SK-N-MC (cell line): Measurements from ENCODE around the gene WRAP73.

Source experiments
- DNase-seq: peaks from one replicate; pipeline ENCODE4 v3.0.0-alpha.2; 2011; ENCODE audit warnings: low read depth, low spot score
- H3K27ac ChIP-seq: fragments of 200-600 bp; sonication (generic); 2 replicates; pipeline ENCODE4 v1.5.1; 2016; ENCODE audit warnings: mixed run types
- H3K36me3 ChIP-seq: fragments of 200-600 bp; sonication (generic); 2 replicates; pipeline ENCODE4 v1.6.1; 2017; ENCODE audit warnings: antibody characterized with exemption, low read length, mixed read lengths; ENCODE audit not compliant: insufficient read depth
- H3K4me3 ChIP-seq: fragments of 200-600 bp; sonication (generic); 2 replicates; pipeline ENCODE4 v1.5.1; 2016
- H3K9ac ChIP-seq: fragments of 200-600 bp; sonication (generic); 2 replicates; pipeline ENCODE4 v1.8.0; 2017; ENCODE audit warnings: mixed run types, mixed read lengths; ENCODE audit not compliant: insufficient read length
- H3K9me3 ChIP-seq: fragments of 200-600 bp; sonication (generic); 2 replicates; pipeline ENCODE4 v1.6.1; 2017; ENCODE audit warnings: low read depth, mild to moderate bottlenecking, antibody characterized with exemption, low read length, moderate library complexity, mixed read lengths
- EZH2 ChIP-seq: fragments of 200-600 bp; sonication (generic); IDR thresholded peaks from one replicate; pipeline ENCODE4 v1.6.1; 2017; ENCODE audit warnings: antibody characterized with exemption
- FOXP2 ChIP-seq: optimal IDR thresholded peaks from 2 replicates; pipeline ENCODE3; 2011; ENCODE audit warnings: mild to moderate bottlenecking, moderate library complexity; ENCODE audit not compliant: insufficient read depth; ENCODE audit errors: extremely low read length, control extremely low read depth
- POLR2AphosphoS5 ChIP-seq: IDR thresholded peaks from 2 replicates; pipeline ENCODE4 v1.6.1; 2012; ENCODE audit warnings: mild to moderate bottlenecking, low read depth, low read length, borderline replicate concordance

WRAP73 gene

DNA sequence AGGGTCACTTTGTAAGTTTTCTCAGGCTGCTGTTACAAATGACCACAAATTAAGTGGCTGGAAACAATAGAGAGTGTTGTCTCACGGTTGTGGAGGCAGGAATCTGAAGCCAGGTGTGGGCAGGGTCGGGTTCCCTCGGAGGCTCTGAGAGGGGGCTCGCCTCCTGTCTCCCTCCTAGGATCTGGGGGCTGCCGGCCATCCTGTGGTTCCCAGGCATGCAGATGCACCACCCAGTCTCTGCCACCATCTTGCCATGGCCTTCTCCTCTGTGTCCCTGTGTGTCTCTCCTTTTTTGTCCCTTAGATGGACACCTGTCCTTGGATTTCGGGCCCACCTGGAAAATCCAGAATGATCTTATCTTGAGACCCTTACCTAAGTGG lies 7.2 kb upstream of the WRAP73 start:
- Histone ChIP-seq H3K9me3 (no peaks in the 10 kb centered on the region), H3K36me3 (no peaks in the 10 kb centered on the region), H3K9ac (no peak overlapping the region), H3K27ac (no peak overlapping the region), H3K4me3 (no peak overlapping the region)
- TF ChIP-seq FOXP2: no peak
- no peak for TF ChIP-seq EZH2
- TF ChIP-seq POLR2AphosphoS5: no peak
- no peak for DNase-seq

GRCh38 chr1:3656450-3657095 lies 6.7 kb upstream of the WRAP73 start:
- TF ChIP-seq EZH2 (no peak), POLR2AphosphoS5 (no peak), FOXP2 (no peak)

DNA sequence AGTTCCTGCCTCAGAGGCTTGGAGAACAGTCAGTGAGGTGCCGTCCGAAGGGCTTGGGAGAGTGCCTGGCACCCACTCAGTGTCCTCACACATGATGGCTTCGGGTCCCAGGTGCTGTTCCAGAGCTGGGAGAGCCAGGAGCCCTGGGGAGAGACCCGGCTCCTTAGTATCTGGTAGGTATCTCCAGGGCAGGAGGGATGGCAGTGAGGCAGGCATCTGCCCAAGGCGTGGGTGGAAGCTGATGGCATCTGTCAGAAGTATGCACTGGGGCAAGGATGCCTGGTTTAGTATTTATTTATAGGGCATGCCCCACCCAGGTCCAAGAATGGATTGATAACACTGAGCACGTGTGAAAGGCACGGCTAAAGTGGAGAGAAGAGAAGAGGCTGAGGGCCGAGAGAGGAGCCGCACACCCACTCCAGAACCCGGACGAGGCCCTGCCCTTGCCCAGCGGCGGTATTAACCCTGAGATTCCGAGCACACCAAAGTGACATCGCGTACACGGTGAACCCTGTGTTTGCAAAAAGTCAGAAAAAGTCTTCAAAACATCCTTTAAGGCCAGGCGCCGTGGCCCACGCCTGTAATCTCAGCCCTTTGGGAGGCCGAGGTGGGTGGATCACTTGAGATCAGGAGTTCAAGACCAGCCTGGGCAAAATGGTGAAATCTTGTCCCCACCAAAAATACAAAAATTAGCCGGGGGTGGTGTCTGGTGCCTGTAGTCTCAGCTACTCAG lies 4.8 kb upstream of the WRAP73 start:
- Histone ChIP-seq H3K27ac (no peak overlapping the region), H3K9me3 (no peaks in the 10 kb centered on the region), H3K9ac (no peak overlapping the region), H3K4me3 (no peak overlapping the region), H3K36me3 (no peaks in the 10 kb centered on the region)
- TF ChIP-seq FOXP2 (no peak), POLR2AphosphoS5 (no peak)
- no peak for DNase-seq

More at GRCh38 chr1:3656450-3657095, 6.7 kb upstream of the WRAP73 start:
- H3K4me3 ChIP-seq: no peak overlapping the region
- H3K9ac ChIP-seq: no peak overlapping the region
- H3K9me3 ChIP-seq: no peaks in the 10 kb centered on the region
- no peaks in the 10 kb centered on the region for H3K36me3 ChIP-seq
- H3K27ac ChIP-seq: no peak overlapping the region
- no peak for DNase-seq

- no peaks in the 10 kb centered on the region for H3K9me3 ChIP-seq
- no peak overlapping the region for H3K27ac ChIP-seq
- DNase-seq: no peak
- H3K9ac ChIP-seq: no peak overlapping the region
- no peak overlapping the region for H3K4me3 ChIP-seq
- no peaks in the 10 kb centered on the region for H3K36me3 ChIP-seq
- no peak for TF ChIP-seq FOXP2
- TF ChIP-seq POLR2AphosphoS5: no peak
- TF ChIP-seq EZH2: no peak
Measured at GRCh38 chr1:3653286-3653618, 3.3 kb upstream of the WRAP73 start.

DNA sequence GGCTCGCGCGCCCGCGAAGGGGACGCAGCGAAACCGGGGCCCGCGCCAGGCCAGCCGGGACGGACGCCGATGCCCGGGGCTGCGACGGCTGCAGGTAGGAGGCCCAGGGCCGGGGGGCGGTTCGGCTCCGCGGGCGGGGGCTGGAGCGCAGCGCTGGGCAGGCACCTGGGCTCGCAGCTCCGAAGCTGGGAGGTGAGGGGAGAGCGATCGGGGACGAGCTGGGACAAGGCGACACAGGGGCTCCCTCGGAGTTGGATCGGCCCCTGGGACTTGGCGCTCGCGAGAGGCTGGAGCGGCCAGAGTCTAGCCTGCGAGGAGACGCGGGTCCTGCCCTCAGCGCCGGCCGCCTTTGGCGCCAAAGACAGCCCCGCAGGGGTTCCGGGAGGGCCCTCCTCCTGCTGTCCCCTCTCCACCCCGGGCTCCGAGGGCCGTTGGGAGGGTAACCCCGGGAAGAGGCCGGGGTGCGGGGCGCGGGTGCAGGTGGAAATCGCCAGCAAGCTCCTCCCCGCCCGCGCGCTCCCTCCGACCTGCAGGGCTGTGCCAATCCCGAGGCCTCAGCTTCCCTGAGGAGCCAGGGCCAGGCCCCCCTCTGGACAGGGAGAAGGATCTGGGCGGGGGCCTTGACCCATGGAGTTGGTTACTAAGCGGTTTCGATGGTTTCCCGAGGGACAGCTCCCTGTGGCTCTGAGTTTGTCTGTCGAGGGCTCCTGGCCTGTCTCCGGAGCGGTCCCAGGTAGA lies 2.8 kb upstream of the WRAP73 start:
- Histone ChIP-seq H3K9me3 (no peaks in the 10 kb centered on the region), H3K27ac (no peak overlapping the region), H3K9ac (no peak overlapping the region), H3K4me3 (no peak overlapping the region), H3K36me3 (peaks cover 4% of the 10 kb centered on the region; the same call in 1 of the 2 replicates)
- no peak for DNase-seq
- no peak for TF ChIP-seq FOXP2
- no peak for TF ChIP-seq POLR2AphosphoS5
- no peak for TF ChIP-seq EZH2

GRCh38 chr1:3651930-3652547 lies 2.1 kb upstream of the WRAP73 start, which contains the start of gene TP73:
Gene TP73 (plus strand): TSS chr1:3652516. CDS start chr1:3682366, 29,850 bp downstream.
- Histone ChIP-seq H3K4me3 (peak within 1 kb of the TSS; percentile 40), H3K9ac (no peak within 1 kb of the TSS), H3K36me3 (peaks cover 6% of the 10 kb centered on the region), H3K27ac (no peak within 1 kb of the TSS), H3K9me3 (no peaks in the 10 kb centered on the region)
- DNase-seq: no peak
- TF ChIP-seq POLR2AphosphoS5 (no peak), FOXP2 (no peak), EZH2 (no peak)

GRCh38 chr1:3651026-3651929 lies 1.4 kb upstream of the WRAP73 start:
- H3K36me3 ChIP-seq: peaks cover 6% of the 10 kb centered on the region
- DNase-seq: no peak
- no peak overlapping the region; the same call in 1 of the 2 replicates for H3K4me3 ChIP-seq
- H3K27ac ChIP-seq: no peak overlapping the region
- TF ChIP-seq EZH2: no peak
- TF ChIP-seq POLR2AphosphoS5: no peak
- no peak for TF ChIP-seq FOXP2
- H3K9me3 ChIP-seq: no peaks in the 10 kb centered on the region
- H3K9ac ChIP-seq: no peak overlapping the region
